ENCODE data around the gene GRIN2A. TPM values are rescaled to one million over a fixed set of nuclear protein-coding genes. Genes with fewer than 3 reads are reported as not detected.

GRIN2A gene
- total RNA-seq, 1 donor from 2014 or later, result under 0.01 TPM

DNA sequence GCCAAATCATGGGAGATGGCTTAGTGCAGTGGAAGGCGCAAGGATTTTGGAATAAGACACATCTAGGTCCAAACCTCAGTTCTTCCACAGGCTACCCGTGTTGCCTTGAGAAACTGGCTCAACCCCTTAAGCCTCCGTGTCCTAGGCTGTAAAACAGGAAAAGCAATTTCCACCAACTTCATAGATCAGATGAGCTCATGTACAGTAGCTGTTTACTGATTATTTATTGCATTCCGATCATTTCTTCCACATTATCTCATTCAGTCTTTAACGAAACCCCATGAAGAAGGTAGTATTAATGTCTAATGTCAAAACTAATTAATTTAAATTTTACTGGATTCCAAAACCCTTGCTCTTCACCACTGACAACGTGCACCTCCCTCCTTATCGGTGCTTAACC is 231.6 kb downstream of the GRIN2A start:
- Histone ChIP-seq H3K27me3 (ENCODE audit: control insufficient read depth, insufficient read depth, low read length) (no peaks in the 10 kb centered on the region), H3K36me3 (ENCODE audit: control insufficient read depth, insufficient read depth, low read length) (no peaks in the 10 kb centered on the region), H3K4me3 (ENCODE audit: low read depth, low read length) (no peak overlapping the region)
- no peak for DNase-seq (ENCODE audit: low read depth)
- TF ChIP-seq, protein P1, sequence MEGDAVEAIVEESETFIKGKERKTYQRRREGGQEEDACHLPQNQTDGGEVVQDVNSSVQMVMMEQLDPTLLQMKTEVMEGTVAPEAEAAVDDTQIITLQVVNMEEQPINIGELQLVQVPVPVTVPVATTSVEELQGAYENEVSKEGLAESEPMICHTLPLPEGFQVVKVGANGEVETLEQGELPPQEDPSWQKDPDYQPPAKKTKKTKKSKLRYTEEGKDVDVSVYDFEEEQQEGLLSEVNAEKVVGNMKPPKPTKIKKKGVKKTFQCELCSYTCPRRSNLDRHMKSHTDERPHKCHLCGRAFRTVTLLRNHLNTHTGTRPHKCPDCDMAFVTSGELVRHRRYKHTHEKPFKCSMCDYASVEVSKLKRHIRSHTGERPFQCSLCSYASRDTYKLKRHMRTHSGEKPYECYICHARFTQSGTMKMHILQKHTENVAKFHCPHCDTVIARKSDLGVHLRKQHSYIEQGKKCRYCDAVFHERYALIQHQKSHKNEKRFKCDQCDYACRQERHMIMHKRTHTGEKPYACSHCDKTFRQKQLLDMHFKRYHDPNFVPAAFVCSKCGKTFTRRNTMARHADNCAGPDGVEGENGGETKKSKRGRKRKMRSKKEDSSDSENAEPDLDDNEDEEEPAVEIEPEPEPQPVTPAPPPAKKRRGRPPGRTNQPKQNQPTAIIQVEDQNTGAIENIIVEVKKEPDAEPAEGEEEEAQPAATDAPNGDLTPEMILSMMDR (IDR thresholded peaks at IDR 0.05; ENCODE audit: insufficient read depth, low read length, poor library complexity, severe bottlenecking), result no peak

- H3K27me3 ChIP-seq (ENCODE audit: control insufficient read depth, insufficient read depth, low read length), result no peaks in the 10 kb centered on the region
- H3K36me3 ChIP-seq (ENCODE audit: control insufficient read depth, insufficient read depth, low read length), result no peaks in the 10 kb centered on the region
- TF ChIP-seq, protein P1 (IDR thresholded peaks at IDR 0.05; ENCODE audit: insufficient read depth, low read length, poor library complexity, severe bottlenecking), result no peak
- H3K4me3 ChIP-seq (ENCODE audit: low read depth, low read length), result no peak overlapping the region
- DNase-seq (ENCODE audit: low read depth), result no peak
These were observed 232.8 kb downstream of the GRIN2A start for GRCh38 chr16:9949396-9949795.

- no peaks in the 10 kb centered on the region for H3K36me3 ChIP-seq (ENCODE audit: control insufficient read depth, insufficient read depth, low read length)
- H3K27me3 ChIP-seq (ENCODE audit: control insufficient read depth, insufficient read depth, low read length), result no peaks in the 10 kb centered on the region
- no peak for DNase-seq (ENCODE audit: low read depth)
- no peak overlapping the region for H3K4me3 ChIP-seq (ENCODE audit: low read depth, low read length)
- TF ChIP-seq, protein P1 (IDR thresholded peaks at IDR 0.05; ENCODE audit: insufficient read depth, low read length, poor library complexity, severe bottlenecking), result no peak
These were observed 233.3 kb downstream of the GRIN2A start for GRCh38 chr16:9948933-9949332.

GRCh38 chr16:9946022-9946720 is 236.1 kb downstream of the GRIN2A start:
- no peak for DNase-seq (ENCODE audit: low read depth)
- no peaks in the 10 kb centered on the region for H3K27me3 ChIP-seq (ENCODE audit: control insufficient read depth, insufficient read depth, low read length)
- TF ChIP-seq, protein P1 (IDR thresholded peaks at IDR 0.05; ENCODE audit: insufficient read depth, low read length, poor library complexity, severe bottlenecking), result no peak
- no peak overlapping the region for H3K4me3 ChIP-seq (ENCODE audit: low read depth, low read length)
- H3K36me3 ChIP-seq (ENCODE audit: control insufficient read depth, insufficient read depth, low read length), result no peaks in the 10 kb centered on the region

- Histone ChIP-seq H3K36me3 (ENCODE audit: control insufficient read depth, insufficient read depth, low read length) (no peaks in the 10 kb centered on the region), H3K27me3 (ENCODE audit: control insufficient read depth, insufficient read depth, low read length) (no peaks in the 10 kb centered on the region), H3K4me3 (ENCODE audit: low read depth, low read length) (no peak overlapping the region)
- TF ChIP-seq, protein P1 (IDR thresholded peaks at IDR 0.05; ENCODE audit: insufficient read depth, low read length, poor library complexity, severe bottlenecking), result no peak
- no peak for DNase-seq (ENCODE audit: low read depth)
These were observed 239.1 kb downstream of the GRIN2A start for GRCh38 chr16:9943121-9943520.

GRCh38 chr16:9941245-9941644 is 241.0 kb downstream of the GRIN2A start:
- DNase-seq (ENCODE audit: low read depth), result no peak
- H3K27me3 ChIP-seq (ENCODE audit: control insufficient read depth, insufficient read depth, low read length), result no peaks in the 10 kb centered on the region
- TF ChIP-seq, protein P1 (IDR thresholded peaks at IDR 0.05; ENCODE audit: insufficient read depth, low read length, poor library complexity, severe bottlenecking), result no peak
- H3K36me3 ChIP-seq (ENCODE audit: control insufficient read depth, insufficient read depth, low read length), result no peaks in the 10 kb centered on the region
- H3K4me3 ChIP-seq (ENCODE audit: low read depth, low read length), result no peak overlapping the region
